NK-92 treated with Interleukin-12 subunit alpha and Interleukin-12 subunit beta, amount 100 ng/mL, for 24 hours (cell line): ENCODE data around the gene DNAH6.
"Not testable (repeated sequence)": the region's sequence is repeated elsewhere in the genome, so short reads cannot be mapped to it uniquely, and the experiment has no call there.

Source experiments
- DNase-seq: peaks from one replicate; lab custom pipeline; 2025; lab: John Stamatoyannopoulos, UW

DNAH6 gene

DNA sequence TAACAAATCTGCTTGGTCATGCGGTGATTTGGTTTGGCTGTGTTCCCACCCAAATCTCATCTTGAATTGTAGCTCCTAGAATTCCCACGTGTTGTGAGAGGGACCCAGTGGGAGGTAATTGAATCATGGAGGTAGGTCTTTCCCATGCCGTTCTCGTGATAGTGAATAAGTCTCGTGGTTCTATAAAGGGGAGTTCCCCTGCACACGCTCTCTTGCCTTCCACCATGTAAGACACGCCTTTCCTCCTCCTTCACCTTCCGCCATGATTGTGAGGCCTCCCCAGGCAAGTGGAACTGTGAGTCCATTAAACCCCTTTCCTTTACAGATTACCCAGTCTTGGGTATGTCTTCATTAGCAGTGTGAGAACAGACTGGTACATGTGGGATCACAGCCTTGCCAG, 327.8 kb downstream of the DNAH6 start:
- DNase-seq, result no peak

GRCh38 chr2:84846041-84846663, 329.9 kb downstream of the DNAH6 start:
- DNase-seq, result no peak

DNA sequence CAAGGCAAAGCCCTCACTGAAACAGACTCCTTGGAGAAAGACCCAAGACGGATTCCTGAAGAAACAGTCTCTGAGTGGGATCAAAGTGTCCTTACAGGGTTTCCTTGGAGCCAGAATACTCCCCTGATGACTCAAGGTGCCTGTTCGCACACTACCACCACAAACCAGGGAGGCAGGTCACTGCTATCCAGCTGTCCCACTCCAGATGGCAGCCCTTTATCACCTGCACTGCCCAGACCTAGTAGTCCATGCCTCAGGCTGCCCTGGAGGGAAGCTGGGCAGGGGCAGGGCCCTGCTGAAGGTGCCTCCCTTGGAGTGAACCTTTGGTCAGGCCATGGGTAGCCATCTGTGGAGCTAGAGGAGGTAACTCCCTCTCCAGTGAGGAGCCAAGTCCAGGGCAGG, 330.4 kb downstream of the DNAH6 start:
- DNase-seq, result no peak

DNA sequence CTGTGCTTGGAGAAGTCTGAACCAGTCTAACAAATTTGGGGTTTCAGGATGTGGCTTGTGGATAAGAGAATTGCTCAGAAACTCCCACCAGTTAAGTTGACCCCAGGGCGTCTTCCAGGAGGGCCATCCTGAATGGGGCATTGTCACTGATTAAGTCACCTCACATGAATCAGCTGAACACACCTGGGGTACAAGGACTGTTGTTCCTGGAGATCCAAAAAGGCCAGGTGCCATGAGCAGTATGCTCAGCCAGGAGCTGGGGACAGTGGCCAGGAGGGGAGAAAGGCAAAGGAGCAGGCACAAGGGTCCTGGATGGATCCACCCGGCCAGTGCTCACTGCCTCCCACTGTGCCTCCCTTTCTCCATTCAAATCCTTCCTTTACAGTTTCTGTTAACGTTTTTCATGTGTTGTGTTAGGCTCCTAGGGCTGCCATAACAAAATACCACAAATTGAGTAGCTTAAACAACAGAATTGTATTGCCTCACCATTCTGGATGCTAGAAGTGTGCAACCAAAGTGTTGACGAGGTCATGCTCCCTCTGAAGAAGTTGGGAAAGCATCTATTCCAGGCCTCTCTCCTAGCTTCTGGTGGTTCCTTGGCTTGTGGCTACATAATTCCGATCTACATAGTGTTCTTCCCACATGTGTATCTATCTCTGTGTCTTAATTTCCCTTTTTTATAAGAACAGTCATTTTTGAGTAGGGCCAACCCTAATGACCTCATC, 331.2 kb downstream of the DNAH6 start:
- DNase-seq, result no peak

DNA sequence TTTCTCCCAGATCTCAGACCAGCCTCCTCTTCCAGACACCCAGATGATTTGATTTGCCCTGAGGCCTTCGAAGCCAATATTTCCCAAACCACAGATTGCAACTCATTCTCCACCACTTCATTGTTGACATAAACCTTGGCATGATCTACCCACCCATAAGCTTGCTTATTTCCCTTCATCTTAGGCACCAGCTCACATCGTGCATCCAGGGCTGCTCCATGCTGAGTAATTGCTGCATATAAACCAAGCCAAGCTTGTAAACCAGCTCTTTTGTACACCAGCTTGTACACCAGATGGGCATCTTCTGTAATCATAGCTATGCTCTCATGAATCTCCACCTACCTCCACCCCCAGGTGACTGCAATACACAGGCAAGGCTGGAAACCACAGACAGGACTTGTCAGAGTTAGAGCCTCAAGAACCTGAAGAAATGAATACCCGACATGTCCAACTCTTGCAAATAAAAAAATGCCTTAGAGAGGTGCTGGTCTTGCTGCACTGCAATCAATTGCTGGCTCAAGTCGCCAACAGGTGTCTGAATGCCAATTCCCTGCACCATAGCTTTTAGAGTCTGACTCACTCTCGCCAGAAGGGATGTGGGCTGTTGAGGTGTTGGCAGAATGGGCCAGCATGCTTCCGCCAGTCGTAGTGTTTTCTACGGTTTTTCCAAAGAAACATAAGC, 333.1 kb downstream of the DNAH6 start:
- no peak for DNase-seq

DNA sequence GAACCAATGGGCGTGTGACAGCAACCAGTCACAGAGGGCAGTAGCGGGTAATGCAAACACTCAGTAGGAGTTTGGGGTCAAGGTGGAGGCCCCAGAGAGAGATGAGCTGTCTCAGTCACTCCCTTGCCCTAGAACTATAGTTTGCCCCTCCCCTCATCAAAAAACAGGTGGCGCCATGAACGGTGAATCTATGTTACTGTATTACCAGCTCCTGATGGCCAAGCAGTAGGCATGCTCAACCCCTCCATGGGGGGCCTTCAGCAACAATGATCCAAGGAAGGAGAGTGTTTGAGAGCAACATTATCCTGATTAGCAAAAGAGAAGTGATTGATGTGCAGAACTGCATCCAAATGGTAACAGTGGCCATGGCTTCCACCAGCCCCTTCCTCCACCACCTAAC, 334.2 kb downstream of the DNAH6 start:
- DNase-seq, result no peak

GRCh38 chr2:84851876-84852275, 335.6 kb downstream of the DNAH6 start:
- DNase-seq, result no peak

DNA sequence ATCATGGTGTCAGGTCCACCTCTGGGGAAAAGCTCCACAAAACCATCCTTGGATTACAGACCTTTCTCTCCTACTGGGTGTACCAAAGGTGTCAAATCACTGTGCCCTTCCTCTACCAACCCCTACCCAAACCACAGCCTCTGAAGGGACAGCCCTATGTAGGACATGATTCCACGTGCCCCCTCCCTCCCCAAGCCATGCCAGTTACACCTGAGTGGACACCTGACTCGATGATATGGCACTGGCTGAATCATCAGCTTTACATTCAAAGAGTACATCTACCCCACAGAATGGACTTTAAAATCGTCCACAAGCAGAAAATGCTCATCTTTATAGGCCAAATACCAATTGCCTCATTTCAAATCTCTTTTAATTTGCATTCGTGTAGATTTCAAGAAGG, 338.6 kb downstream of the DNAH6 start:
- DNase-seq, result no peak

- no peak for DNase-seq
Observed at GRCh38 chr2:84855731-84856130, 339.4 kb downstream of the DNAH6 start.

DNA sequence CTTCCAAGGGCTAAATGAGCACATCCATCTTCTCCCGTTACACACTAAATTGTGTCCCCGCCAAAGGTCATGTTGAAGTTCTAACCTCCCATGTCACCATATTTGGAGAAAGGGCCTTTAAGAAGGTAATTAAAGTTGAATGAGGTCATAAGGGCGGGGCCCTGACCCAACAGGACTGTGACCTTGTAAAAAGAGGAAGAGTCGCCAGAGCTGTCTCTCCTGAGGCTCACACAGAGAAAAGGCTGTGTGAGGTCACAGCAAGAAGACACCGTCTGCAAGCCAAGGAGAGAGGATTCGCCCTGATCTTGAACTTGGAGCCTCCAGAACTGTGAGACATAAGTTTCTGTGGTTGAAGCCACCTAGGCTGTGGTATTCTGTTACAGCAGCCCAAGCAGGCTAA, 340.5 kb downstream of the DNAH6 start:
- no peak for DNase-seq

DNA sequence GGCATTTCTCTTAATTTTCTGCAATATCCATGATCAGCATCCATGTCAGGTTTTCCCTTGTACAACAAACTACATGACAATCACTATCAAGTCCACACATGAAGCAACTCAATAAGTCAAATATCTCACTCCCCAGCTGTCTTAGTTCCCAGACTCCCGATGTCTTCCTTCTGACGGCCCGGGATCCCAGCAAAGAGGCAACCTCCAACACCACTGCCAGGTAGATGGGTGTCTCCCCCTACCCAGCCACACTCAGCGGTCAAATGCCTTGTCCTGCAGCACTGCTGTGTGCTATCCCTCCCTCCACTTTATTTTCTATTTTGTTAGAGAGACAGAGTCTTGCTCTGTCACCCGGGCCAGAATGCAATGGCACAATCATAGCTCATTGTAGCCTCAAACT, 341.3 kb downstream of the DNAH6 start:
- DNase-seq, result no peak

DNA sequence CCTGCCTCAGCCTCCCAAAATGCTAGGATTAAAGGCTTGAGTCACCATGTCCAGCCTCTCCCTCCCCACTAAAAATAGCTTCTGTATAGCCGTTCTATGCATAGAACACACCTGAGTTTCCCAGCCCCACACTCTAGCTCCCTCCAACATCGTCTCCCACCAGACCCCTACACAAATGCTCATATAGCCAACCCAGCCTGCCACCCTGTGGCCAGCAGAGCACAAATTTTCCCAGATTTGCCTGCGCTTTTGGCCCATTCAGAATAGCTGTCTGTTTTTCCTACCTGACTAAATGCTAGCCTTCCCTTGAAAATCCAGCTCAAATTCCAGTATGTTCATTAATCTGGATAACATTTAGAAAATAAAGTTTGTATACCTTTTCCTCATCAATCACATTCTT, 341.8 kb downstream of the DNAH6 start:
- DNase-seq, result no peak

- DNase-seq, result no peak
Observed at GRCh38 chr2:84858937-84859336, 342.6 kb downstream of the DNAH6 start.

DNA sequence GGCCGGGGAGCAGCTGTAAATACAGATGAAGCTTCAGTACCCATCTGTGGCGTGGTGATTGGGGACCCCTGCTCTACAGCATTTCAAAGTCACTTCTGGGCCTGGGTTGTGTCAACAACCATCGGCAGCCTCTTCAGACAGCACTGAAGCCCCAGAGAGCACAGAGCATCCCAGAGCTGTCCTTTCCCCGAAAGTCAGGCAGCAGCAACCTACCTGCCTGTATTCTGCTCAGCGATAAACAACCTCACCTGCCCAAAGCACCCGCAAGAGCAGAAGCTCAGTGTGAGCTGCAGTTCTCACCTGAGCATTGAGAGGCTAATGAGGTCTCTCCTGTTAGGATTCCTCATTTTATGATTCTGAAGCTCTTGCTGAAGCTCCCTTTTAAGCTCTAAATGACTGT, 345.2 kb downstream of the DNAH6 start:
- DNase-seq, result no peak

- no peak for DNase-seq
Observed at GRCh38 chr2:84862006-84862405, 345.7 kb downstream of the DNAH6 start.

DNA sequence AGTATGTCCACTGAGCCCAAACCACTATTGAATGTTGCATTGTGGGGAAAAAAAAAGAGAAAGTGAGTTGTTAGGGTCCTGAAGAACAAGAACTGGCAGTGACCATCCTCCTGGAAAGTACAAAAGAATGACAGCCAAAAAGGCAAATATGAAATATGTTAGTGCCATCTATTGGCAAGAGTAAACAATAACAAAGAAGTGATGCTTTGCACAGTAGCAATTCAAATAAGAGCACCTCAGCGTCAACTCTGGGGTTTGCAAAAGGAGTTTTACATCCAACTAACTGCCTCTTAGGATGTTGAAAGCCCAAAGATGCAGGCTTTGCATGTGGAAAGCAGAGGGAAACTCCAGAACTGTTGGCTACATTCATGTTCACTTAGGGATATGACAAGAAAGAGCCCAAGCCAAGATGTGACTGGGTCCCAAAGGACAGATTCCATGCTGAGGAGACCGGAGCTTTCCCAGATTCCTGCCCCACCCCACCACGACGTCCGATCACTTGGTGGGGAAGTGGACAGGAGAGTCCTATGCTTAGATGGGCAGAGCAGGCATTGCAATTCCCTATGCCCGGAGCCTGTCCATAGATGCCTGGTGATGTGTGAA, 349.0 kb downstream of the DNAH6 start:
- DNase-seq, result no peak

DNA sequence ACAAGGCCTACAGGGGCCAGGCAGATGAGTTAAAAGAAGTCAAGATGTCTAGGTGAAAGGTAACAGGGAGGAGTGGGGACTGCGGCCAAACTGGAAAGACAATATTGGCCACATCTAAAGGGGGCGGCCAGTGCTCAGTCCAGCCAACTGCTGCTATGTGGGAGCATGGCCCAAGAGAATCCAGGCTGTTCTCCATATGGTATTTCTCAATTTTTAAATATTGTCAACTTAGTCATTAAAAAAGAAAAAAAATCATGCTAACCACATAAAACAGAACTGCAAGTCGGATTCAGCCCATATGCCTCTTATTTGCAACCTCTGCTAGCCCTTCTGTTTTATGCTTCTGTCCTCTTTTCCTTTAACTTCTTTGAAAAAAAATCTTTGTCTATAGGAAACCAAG, 349.8 kb downstream of the DNAH6 start:
- DNase-seq, result no peak

GRCh38 chr2:84868327-84868726, 352.0 kb downstream of the DNAH6 start:
- DNase-seq, result not testable (repeated sequence)
